Choroid plexus epithelial cell (primary cell): ENCODE results near the gene MAFB.

Source experiments
- DNase-seq: peaks from one replicate; pipeline ENCODE4 v3.0.0-alpha.2; 2010; ENCODE audit warnings: low read depth
- H3K4me3 ChIP-seq: 2 replicates; pipeline ENCODE4 v1.5.1; 2011; ENCODE audit warnings: low read depth, mild to moderate bottlenecking, control low read depth, low read length, moderate library complexity
- TF ChIP-seq, protein P1 (sequence below): conservative IDR thresholded peaks from 2 replicates; pipeline ENCODE4 v1.5.1; 2011; ENCODE audit warnings: low read depth, mild to moderate bottlenecking, control low read depth, inconsistent platforms, low read length, moderate library complexity

MAFB gene

DNA sequence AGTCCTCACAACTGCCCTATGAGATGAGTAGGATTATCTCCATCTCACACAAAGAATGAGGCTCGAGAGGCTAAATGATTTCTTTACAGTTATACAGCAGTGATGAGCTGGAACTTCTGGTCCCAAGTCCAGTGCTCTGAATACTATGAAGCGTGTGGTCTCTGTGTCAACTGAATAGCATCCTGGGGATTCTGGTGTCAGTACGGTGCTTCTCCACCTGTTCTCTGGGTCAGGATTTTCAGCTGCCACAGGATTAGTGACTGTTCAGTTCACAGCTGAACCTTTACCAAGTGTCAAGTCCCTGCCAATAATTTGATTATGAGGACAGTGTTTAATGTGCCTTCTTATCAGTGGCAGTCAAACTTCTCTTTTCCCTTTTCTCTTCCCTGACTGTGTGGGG lies 5.2 kb upstream of the MAFB start:
- no peak overlapping the region for H3K4me3 ChIP-seq
- TF ChIP-seq, protein P1, sequence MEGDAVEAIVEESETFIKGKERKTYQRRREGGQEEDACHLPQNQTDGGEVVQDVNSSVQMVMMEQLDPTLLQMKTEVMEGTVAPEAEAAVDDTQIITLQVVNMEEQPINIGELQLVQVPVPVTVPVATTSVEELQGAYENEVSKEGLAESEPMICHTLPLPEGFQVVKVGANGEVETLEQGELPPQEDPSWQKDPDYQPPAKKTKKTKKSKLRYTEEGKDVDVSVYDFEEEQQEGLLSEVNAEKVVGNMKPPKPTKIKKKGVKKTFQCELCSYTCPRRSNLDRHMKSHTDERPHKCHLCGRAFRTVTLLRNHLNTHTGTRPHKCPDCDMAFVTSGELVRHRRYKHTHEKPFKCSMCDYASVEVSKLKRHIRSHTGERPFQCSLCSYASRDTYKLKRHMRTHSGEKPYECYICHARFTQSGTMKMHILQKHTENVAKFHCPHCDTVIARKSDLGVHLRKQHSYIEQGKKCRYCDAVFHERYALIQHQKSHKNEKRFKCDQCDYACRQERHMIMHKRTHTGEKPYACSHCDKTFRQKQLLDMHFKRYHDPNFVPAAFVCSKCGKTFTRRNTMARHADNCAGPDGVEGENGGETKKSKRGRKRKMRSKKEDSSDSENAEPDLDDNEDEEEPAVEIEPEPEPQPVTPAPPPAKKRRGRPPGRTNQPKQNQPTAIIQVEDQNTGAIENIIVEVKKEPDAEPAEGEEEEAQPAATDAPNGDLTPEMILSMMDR = no peak
- DNase-seq = no peak

DNA sequence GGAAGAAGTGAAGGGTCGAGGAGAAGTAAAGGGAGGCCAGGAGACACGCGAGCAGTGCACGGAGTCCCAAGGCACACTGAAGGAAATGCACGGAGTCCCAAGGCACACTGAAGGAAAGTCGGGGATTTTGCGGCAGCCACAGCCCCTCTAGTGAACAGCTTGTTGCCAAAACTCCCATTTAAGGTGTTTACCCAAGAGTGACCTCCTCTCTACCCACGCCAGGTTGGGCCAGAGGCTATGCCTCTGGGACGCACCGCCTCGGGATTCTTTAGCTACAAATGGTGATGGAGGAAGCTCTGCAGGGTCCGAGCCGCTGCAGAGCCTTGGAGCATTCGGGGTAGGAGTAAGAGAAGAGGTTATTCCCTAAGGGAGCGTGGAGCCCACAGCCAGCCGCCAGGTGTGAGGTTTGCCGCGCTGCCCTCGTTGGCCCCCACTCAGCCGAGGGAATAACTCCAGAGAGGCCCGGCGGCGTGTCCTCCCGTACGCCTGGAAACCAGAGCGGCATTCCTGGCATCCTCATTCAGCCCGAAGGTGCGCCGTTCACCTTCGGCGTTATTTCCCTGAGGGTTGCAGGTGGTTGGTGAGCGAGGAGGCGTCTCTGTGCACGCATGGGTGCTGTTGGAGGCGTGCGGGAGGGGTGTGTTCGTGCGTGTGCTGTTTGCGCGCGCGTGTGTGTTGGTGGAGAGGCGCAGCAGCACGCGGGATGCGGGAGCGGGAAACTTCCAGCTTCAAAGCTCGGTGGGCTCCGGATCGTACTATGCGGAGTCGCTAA lies 3.4 kb upstream of the MAFB start:
- no peak overlapping the region for H3K4me3 ChIP-seq
- TF ChIP-seq, protein P1 = no peak
- DNase-seq = no peak

DNA sequence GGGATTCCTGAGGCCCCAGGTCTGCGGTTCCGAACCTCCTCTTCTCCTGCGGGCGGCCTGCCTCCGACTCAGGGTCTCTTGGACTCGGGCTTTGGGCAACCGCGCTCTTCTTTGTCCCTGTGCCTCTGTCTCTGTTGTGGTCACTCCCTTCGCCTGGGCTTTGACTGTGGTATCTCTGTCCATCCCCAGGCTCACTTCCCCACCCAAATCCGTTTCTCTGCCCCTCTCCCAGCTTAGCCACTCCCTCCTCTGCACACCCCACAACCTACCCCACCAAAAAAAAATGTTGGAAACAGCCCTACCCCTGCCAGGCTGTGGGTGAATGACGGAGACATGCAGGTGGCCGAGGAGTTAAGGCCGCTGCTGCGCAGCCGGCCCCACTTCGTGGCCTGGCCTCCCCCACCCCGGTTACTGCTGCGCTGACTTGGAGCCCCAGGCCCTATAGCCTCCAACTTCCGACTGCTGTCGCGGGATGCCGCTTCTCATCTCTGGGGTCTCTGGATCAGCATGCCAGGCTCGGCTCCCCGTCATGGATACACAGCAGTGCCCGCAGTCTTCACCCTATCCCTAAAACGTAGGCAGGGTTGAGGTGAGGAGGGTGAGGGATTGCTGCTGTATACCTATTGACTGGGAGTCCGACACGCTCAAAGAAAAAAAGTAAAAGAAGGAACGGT lies 2.7 kb upstream of the MAFB start:
- no peak for DNase-seq
- no peak overlapping the region for H3K4me3 ChIP-seq
- TF ChIP-seq, protein P1 = no peak

DNA sequence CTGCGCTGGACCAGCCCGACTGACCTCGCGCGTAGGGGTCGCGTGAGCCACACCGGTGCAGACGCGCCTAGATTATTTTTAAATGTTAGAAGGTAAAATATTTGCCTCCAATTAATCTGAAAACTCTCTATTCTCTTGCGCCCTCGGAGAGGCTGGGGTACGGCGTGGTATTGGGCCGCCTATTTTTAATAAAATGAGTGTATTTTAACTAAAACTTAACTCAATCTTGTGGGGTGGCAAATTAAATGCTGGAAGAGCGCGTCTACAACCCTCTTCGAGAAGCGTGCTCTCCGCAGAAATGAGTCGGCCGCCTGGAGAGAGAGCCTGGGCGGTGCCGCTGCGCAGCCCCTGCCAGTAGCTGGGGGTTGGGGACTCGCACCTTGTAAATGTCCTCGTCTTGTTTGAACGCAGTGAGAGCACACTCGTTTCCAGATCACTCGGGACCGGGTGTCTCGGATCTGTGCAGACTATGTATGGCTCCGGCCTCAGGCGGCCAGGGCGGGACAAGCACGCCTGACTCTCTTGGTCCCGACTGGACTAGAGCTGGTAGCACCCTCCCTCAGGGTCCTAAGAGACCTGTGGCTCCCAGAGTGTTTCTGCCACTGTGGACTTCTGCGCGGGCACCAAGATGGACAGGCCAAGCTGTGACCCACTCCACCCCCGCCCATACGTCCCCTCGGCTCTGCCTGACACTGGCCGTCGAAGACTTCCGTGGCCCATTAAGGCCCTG lies 2.0 kb upstream of the MAFB start:
- TF ChIP-seq, protein P1 = no peak
- no peak for DNase-seq
- no peak overlapping the region for H3K4me3 ChIP-seq

GRCh38 chr20:40689943-40690835 lies 1.2 kb upstream of the MAFB start:
- H3K4me3 ChIP-seq = peak overlapping the region; percentile 77
- peak; percentile 96 for DNase-seq
- TF ChIP-seq, protein P1 = peak; percentile 85
